ENCODE measurements around the gene DNAJC5.
"Not testable (repeated sequence)": the region's sequence is repeated elsewhere in the genome, so short reads cannot be mapped to it uniquely, and the experiment has no call there.

DNAJC5 gene

DNA sequence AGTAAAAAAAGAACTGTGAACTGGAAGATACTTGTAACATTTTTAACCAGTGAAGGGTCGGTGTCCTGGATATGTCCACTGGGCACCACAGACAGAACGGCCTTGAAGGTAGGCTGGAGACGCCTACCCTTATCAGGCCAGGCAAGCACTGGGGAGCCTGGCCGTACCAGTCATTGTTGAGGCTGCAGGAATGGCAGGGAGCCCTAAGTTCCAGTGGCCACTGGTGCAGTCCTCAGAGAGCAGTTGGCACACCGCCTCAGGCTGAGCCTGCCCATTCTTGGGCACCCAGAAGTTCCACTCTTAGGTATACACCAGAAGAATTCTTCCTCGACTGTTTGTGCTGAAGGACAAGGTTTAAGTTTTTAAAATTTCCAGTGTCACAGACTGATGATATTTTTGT, 20.5 kb downstream of the DNAJC5 start:
- no peak for DNase-seq

DNA sequence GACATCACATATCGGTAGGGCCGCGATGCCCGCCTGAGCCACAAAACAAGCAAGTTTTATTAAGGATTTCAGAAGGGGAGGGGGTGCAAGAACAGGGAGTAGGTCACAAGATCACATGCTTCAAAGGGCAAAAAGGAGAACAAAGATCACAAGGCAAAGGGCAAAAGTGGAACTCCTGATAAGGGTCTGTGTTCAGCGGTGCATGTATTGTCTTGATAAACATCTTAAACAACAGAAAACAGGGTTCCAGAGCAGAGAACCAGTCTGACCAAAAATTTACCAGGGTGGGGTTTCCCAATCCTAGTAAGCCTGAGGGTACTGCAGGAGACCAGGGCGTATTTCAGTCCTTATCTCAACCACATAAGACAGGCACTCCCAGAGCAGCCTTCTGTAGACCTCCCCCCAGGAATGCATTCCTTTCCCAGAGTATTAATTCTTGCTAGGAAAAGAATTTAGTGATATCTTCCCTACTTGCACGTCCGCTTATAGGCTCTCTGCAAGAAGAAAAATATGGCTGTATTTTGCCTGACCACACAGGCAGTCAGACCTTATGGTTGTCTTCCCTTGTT, 21.5 kb downstream of the DNAJC5 start:
- DNase-seq = not testable (repeated sequence)

DNA sequence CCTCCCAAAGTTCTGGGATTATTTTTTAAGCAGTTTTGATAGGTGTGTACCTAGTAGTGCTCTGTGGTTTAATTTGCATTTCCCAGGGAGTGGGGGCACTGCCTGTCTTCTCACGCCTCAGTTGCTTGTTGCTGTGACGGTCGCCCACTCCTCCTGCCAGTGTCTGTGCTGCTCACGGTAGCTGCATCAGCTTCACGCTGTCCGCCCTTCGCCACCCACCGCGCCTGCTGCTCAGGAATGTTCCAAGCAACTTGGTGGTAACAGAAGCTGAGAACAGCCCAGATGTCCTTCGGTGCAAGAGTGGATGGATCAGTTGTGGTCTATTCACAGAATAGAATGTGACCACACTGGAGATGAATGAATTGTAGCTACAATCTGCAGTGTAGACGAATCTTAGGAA, 22.9 kb downstream of the DNAJC5 start:
- no peak for DNase-seq

DNA sequence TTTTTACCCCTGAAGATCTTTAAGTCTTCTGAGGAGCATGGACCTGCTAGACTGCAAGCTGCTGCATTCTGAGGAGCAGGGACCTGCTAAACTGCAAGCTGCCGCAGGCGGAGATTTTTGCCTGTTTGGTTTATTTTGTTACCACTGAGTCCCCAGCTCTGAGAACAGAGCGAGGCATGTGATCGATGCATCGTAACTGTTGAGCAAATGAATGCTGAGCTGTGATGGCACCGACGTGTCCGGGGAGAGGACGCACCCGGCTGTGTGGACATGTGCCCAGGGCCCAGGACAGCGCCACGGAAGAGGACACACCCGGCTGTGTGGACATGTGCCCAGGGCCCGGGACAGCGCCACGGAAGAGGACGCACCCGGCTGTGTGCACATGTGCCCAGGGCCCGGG, 24.2 kb downstream of the DNAJC5 start:
- DNase-seq = no peak

DNA sequence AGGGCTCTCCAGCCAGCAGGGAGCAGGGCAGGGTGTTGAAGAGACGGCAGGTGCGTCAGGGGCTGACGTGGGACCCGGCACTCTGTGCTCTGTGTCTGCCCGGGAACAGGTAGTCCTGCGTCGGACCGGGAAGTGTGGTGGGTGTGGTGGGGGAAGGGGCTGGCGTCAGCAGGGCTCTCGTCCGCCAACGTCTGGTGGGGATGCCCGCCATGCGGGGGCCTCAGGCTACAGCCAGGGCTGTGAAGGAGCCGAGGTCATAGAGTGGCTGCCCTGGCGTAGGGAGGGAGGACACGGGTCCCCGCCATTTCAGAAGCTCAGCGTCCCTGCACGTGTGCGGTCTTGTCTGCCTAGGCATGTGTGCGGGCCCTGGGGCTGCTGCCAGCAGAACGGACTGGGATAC, 25.3 kb downstream of the DNAJC5 start:
- no peak for DNase-seq

DNA sequence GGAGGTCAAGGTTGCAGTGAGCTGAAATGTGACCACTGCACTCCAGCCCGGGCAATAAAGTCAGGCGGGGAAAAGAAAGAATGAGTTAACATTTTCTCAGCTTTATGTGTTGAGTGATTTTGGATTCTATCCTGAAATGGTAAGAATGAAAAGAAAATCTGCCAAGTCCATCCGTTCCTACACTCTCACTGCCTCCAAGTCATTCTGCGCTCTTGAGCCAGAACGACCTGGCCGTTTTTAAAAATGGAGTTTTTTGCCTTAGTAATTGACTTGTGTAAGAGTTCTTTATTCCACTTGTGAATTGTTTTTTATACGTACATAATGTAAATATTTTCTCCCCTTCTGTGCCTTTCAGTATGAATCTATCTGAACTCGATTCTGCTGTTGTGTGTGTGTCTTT, 28.7 kb downstream of the DNAJC5 start:
- no peak for DNase-seq

DNA sequence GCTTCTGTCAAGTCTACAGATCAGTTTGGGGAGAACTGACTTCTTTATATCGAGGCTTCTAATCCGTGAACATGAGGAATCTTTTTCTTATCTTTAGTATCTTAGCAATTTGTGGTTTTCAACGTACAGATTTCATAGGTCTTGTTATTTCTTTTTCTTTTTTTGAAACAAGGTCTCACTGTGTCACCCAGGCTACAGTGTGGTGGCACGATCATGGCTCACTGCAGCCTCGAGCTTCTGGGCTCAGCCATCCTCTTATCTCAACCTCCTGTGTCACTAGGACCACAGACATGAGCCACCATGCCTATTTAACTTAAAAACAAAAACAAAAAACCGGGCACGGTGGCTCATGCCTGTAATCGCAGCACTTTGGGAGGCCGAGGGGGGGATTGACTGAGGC, 29.3 kb downstream of the DNAJC5 start:
- no peak for DNase-seq

DNA sequence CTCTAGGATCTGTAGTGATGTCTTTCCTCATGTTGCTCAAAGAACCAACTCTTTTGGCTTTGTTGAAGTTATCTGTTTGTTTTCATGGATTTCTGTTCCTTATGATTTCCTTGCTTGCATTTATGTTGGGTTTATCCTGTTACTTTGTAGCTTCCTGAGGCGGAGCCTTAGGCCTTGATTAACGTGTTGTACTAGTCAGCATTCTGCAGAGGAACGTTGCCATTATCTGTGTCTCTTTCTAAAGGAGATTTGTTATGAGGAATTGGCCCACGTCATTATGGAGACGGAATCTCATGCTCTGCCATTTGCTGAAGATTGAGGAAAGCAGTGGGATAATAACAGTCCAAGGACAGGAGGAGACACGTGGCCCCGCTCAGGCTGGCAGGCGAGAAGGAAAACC, 31.4 kb downstream of the DNAJC5 start:
- DNase-seq = no peak

DNA sequence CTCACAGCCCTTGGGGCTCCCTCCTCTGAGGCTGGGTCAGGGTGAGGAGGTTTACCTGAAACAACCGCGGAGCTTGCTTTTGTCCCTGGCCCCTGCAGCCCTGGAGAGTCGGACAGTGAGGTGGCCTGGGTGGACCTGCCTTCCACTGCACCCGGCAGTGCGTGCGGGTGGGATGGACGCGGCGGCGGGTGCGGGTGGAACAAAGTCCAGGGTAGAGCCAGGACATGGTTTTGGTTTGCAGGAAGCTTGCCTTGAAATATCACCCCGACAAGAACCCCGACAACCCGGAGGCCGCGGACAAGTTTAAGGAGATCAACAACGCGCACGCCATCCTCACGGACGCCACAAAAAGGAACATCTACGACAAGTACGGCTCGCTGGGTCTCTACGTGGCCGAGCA, 34.1 kb downstream of the DNAJC5 start:
- DNase-seq = no peak

DNA sequence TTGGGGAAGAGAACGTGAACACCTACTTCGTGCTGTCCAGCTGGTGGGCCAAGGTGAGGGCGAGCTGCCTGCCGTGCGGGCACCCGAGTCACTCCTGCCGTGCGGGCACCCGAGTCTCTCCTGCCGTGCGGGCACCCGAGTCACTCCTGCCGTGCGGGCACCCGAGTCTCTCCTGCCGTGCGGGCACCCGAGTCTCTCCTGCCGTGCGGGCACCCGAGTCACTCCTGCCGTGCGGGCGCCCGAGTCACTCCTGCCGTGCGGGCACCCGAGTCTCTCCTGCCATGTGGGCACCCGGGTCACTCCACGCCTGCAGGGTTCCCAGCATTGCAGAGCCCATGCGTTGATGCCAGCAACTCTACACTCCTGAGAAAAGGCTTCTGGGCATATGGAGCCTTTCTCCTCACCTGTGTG, 34.6 kb downstream of the DNAJC5 start:
- not testable (repeated sequence) for DNase-seq

DNA sequence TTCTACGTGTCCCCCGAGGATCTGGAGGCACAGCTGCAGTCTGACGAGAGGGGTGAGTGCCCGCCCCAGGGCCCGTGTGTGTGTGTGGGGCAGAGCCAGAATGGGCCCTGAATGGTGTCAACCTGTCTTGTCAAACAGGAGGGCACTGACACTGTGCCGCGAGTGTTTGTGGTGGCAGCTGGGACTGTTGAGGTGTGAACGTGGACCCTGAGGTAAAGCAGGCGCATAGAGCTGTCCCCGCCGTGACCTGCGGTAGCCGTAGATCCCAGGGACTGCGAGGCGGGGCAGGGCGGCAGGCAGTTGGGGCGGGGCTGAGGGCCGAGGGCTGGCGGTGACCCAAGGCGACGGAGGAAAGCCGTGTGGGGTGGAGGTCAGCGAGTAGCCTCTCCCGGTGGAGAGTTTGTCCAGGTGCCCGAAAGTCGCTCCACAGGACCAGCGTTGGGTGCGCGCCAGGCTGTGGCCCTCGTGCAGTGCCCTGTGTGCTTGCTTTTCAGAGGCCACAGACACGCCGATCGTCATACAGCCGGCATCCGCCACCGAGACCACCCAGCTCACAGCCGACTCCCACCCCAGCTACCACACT, 36.1 kb downstream of the DNAJC5 start:
- no peak for DNase-seq

DNA sequence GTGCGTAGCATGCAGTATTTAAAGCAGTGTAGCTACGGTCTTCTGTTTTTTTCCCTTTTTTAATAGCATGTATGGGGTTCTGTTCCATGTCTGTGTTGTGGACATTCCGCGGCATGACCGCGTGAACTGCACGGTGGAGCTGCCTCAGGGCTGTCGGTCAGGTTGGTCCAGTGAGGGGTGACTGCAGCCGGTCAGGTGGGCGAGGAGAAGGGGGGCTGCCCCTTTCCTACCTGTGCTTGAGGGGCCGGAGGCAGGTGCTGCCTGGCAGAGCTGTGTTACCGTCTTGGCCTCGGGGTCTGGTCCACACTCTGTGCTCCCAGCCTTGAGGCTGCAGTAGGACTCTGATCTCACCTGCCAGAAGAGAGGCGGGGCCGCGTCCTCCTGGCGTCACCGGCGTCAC, 36.8 kb downstream of the DNAJC5 start:
- DNase-seq = no peak

DNA sequence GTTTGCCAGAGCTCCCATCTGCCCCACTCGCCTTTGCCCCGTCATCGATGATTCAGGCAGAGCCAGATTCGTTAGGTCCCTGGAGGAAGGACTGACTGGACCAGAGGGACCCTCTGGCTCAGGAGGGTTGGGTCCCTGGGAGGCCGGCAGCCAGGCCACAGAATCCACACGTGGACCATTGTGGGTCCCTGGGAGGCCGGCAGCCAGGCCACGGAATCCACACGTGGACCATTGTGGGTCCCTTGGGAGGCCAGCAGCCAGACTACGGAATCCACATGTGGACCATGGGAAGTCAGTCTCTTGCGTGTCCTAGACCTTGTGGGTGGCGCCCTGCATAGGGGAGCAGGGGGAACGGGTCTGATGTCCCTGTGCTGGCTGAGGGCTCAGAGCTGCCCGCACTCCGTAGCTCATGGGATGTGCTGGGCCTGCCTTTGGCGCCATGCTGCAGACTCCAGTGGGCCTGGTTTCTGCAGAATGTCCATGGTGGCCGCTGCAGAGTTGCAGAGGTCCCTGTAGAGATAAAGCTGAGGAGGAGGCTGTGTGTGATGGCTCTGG, 37.8 kb downstream of the DNAJC5 start:
- no peak for DNase-seq

DNA sequence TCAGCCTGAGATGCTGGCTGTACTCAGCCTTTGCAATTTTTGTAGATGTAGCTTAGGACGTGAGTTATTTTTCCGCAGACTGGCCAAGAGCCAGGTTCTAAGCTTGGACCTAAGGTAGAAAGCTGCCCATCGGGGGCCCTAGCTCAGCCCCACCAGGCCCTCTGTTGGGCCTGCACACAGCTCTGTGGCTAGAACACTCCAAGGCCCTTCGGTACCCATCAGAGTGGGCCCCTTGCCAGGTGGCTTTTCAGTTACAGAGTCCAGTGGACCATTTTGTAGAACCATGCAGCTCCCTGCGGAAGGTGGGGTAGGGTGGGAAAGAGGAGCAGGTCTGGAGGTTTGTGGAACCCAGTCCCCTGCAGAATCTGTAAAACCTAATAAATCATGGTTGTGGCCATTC, 38.7 kb downstream of the DNAJC5 start:
- no peak for DNase-seq

DNA sequence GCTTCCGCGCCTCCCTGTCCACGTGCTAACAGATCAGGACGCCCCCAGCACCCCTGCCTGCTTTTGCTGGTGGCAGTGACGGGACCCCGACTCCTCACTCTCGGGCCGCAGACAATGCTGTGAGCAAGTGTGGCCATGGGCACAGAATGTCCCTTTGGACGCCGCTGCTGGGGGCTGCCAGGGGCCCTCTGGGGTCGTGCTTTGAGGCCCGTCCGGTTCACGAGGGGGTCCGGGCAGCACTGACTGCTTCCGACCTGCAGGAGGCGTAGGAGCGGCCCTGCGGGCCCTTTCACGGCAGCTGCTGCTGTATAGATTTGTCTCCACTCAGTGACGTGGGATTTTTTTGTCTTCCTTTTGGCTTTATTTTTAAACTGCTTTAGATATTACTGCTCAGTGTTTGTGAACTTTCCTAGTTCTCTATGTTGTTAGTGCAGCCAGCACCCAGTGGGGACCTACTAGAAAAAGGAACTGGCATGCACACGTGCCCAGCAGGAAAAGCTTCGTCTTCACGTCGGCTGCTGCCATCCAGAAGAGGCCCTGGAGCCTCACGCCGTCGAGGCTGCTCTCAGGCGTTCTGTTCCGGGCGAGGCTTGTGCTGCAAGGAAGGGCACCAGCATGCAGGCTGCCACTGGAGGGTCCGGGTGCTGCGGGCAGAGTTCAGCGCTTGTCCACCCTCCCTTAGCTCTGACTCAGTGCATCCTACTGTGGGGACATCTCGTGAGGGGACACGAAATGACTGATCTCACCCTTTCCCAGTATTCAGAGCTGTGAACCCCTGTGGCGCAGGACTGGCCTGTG, 39.5 kb downstream of the DNAJC5 start:
- no peak for DNase-seq

DNA sequence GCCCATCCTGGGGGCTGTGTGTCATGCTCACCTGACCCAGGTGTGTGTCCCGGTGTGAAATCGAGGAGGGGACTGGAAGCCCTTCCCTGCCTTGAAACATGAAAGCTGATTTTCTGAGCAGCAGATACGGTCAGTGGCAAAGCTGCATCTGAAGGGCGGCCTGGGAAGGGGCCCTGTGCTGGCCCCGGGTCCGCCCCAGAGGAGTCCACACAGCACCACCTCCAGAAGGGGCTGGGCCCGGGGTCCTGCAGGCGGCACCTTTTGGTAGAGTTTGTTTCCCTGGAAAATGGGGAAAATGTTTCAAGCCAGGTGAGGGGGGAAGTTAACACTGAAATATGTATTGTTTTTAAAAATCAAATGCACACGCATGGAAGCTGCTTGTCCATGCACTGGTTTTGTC, 40.5 kb downstream of the DNAJC5 start:
- DNase-seq = no peak

DNA sequence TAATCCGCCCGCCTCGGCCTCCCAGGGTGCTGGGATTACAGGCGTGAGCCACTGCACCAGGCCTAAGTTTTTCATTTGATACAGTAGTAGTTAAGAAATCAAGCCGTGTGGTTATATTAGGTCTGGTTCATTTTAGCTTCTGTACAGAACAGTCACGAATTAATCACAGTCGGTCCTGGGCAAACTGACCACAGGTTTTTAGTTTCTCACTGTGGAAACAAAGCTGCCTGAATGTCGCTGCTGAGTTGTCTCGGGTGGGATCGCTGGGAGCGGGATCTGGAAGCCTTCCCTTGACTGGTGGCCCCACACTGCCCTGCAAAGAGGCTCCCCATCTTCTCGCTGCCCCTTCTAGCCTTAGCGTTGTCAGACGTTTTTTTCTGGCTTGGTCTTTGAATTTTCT, 42.7 kb downstream of the DNAJC5 start:
- no peak for DNase-seq

DNA sequence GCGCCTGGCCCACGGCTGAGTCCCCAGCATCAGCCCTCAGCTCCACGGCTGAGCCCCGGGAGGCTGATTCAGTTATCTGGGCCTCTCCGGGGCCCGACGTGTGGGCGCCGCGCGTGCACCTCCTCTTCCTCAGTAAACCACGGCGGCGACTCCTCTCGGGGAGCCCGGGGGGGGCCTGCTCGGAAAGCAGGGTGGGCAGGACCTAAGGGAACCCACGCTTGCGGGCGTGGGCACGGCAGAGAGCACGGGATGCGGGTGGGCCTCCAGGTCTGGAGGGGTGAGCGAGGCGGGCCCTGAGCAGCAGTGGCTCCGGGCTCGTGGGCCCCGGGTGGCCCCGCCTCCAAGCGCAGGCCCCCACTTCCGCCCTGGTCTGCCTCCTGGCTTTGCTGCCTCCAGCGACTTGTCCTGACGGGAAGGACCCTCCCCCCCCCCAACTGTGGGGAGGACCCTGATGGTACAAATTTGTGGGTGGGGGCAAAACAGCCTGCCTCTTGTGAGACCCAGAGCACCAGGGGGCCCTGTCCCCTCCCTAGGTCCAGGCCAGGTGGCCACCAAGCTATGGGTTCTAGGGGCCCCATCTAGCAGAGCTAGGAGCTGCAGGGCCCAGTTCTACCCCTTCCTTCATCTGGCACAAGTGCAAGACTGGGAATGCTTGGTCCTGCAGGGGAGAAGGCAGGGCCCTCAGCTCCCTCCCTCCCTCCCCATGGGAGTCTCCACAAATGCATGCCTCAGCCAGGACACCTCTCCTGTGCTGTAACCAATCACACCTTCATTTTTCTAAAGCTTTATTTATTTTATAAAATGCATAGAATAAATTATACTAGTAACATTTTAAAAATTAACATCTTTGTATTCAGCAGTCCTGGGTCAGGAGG, 44.4 kb downstream of the DNAJC5 start:
- DNase-seq = no peak

DNA sequence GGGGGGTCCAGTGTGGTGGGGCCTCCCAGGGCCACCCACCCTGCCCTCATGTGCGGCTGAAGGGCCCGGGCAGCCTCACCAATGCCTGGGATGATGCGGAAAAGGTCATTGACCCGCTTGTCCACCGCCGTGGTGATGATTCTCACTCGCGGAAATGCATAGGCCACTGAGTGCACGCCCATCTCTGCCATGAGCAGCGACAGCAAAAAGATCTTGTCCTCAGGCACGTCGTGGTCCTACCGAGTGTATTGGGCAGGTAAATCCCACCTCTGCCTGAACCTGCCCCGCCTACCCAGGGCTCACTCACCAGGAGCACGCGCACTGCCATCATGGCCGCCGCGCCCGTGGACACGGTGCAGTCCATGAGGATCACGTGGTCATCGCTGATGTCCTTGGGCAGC, 45.1 kb downstream of the DNAJC5 start:
- no peak for DNase-seq

DNA sequence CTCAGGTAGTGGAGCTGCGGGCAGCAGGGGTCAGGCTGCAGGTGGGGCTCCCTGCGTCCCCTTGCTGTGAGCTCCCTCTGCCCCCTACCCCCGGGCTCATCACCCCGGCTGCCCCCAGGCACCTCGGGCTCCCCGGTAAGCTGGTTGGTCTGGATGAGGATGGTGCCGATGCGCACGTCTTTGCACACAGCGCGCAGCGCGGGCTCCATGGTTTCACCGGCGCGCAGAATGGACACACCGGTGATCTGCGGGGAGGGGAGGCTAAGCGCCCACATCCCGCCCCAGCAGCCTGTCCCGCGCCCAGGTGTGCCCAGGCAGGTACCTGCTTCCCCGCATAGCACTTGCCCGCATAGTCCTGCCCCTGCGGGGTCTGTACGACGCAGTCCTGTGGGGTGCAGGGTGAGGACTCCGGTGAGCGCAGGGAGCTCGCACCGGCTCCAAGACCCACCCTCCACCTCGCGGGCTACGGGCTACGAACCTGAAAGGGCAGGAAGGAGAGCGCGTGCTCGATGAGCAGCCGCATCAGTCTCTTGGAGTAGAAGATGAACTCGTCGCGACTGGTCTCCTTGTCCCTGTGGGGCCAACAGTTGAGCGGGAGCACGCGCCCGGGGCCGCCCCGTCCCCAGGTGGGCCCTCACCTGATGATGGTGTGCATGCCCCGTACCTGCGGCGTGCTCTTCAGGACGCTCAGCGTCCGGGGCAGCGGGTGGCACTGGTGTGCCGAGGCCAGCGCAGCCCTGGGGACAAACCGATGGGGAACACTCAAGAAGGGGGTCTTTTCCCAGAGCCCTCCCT, 45.7 kb downstream of the DNAJC5 start:
- no peak for DNase-seq

DNA sequence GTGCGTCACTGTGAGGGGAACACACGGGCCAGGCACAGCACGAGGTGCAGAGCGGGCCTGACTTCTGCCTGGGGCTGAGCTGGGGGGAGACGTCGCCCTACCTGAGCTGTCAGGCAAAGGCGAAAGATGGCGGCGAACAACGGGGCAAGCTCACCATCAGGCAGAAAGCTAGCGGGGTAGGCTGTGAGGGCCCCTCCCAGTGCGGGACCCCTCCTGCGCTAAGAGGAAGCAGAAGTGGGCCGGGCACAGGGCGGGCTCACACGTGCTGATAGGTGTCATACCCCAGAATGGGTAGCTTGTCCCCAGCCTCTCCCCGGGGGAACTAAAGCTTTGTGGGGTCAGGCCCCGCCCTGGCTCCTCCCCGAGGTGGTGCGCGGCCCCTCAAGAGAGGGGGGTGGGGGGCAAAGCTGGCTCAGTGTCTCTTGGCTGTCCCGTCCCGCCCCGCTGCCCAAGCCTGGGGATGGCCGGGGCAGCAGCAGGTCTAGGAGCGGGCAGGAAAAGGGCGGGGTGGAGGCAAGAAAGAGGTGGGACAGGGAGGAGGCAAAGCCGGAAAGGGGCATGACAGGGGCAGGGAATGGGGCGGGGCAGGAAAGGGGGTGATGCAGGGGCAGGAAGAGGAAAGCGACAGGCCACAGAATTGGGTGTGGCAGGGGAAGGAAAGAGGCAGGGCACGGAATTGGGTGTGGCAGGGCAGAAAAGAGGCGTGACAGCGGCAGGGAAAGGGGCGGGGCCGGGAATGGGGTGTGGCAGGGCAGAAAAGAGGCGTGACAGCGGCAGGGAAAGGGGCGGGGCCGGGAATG, 46.6 kb downstream of the DNAJC5 start:
- DNase-seq = no peak
